Endometrial microvascular endothelial cells (primary cell): ENCODE results near the gene INMT. TPM values are rescaled to one million over a fixed set of nuclear protein-coding genes. Genes with fewer than 3 reads are reported as not detected.

ENCODE experiments used
- in situ Hi-C: cut with HindIII; loops from 2 replicates; pipeline ENCODE4 v1.10.0; 2017; ENCODE audit warnings: low sequenced_read_pairs, low pct_unique_long_range_greater_than_20kb; ENCODE audit errors: inconsistent ontology term
- total RNA-seq: library from RNA; depleted of rRNA; stranded (reverse); fragments of >200 nt; gene quantifications from one replicate; pipeline ENCODE4 v1.2.3, GENCODE V29; 2015; ENCODE audit errors: inconsistent ontology term

The INMT gene
- total RNA-seq, 1 donor from 2014 or later = not detected

DNA sequence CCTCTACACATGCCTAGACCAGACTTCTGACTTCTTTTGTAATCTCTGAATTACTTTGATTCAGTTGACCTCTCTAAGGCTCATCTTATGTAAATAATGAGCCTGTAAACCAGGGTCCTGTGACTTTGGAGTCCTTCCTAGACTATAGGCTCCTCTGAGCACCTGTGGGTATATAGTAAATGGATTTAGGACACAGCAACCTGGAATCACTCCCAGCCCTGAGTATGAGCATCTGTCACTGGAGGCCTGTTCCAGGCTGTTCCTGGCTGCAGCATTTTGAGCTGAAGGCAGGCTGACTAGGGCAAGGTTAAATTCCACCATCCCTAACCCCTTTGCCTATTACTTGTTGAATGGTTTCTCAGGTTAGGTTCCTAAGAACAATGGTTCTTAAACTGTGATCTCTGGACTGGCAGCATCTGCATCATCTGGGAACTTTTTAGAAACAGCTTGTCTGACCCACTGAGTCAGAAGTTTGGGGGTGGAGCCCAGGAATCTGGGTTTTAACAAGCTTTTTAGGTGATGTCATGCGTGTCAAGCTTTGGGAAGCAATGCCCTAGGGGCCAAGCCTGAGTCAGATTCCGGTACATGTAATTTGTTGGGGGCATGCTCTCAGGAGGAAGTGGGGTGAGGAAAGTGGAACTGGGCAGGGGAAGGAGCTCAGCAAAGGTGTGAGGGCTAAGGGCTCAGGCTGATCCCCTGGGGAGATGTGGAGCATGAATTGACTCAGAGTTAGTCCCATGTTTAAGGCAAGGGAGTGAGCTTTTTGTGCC, 47.5 kb downstream of the INMT start:
- in situ Hi-C loops = loop anchor here (25.0 kb wide), 1 partner anchor 313 kb away; no protein-coding TSS in a partner anchor

DNA sequence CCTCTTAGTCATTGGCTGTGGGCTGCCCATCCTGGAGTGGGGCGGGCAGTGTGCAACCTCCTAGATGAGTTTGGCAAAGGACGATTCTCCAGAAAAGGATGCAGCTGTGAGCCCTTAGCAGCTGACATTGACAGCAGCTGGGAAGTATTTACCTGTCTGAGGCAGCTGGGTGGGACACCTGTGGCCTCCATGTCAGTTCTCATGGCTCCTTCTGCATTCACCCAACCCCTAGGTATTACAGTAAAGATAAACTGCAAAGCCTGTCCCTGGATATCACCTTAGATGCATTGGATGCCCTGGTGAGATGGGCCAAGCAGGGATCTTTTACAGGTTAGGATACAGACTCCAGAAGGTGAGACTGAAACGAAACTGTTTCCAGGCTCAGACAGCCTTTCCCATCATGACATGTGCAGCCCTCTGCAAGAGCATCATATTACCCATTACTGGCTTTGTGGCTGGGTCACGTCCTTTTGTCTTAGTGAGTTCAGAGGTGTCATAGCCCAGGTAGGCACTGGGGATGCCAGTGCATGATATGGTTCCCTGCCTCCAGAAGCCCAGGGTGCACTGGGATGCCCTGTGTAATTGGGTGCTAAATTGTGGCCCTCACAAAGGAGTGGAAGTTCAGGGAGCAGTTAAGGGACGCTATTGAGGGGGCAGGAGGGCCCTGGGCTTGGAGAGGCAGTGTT, 48.2 kb downstream of the INMT start:
- in situ Hi-C loops = loop anchor here (25.0 kb wide), 1 partner anchor 312 kb away; no protein-coding TSS in a partner anchor

- in situ Hi-C loops = no loop called here
Measured at GRCh38 chr7:30800785-30801252, 48.9 kb downstream of the INMT start.

DNA sequence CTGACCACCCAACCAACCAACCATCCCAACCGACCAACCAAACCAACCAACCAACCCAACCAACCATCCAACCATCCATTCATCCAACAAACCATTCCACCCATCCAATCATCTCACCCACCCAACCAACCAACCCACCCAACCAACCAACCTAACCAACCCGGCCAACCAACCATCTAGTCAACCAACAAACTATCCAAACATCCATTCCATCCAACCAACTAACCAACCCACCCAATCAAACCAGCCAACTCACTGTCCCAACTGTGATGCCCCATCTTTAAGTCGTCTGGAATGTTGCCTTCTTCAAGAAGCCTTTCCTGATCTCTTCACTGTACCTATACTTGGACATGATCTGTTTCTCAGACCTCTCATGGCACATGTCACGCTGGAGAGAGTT, 50.9 kb downstream of the INMT start:
- in situ Hi-C loops = no loop called here

DNA sequence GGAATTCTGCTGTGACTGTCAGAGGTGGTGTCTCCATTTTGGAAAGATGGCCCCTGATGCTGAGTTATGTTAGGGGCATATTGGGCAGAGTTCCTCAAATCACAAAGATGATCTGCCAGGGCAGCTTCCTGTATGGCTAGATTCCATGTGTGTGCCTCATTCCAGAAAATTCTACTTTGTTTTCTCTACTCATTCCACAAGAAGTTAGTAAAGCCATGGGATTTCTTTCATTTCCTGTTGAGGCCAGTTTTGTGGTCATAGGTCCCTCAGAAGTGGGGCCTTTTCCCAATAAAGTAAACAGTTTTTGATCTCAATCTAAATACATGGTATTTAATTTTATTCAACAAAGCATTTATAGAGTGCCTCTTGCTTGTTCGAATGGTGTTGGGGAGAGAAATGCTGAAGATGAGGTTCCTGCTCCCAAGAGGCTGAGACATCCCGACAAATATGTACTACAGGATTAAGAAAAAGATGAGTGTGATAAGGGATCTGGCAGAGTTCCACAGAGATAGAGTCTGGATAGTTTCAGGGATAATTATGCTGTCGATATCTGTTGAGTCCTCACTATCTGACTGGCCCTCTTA, 52.2 kb downstream of the INMT start:
- in situ Hi-C loops = no loop called here

GRCh38 chr7:30805081-30805691, 53.3 kb downstream of the INMT start:
- in situ Hi-C loops = no loop called here

DNA sequence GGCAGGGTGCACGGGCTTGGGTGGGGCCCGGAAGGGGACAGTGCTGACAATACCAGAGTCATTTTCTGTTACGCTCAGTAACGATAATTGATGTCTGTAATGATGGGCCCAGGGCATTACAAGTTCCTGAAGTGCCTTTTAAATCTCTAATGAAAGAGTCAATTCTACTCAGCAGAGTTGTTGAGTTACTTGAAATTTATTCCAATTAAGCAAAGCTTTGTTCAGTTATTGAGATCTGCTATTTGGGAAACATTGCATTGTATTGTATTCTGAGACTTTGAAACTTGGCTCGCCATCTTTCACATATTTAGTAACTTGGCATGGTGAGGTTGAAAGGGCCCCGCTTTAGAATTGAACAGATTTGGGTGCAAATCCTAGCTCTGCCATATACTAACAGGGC, 54.0 kb downstream of the INMT start:
- in situ Hi-C loops = no loop called here

Other genes with a start within 250 kb of the INMT start
- gene GGCT, start 247.3 kb upstream of the INMT start, total RNA-seq = 48.0 TPM
- gene GARS1, start 157.3 kb upstream of the INMT start, total RNA-seq = 226 TPM
- gene CRHR2, start 69.7 kb upstream of the INMT start, total RNA-seq = not detected
- gene MINDY4, start 19.3 kb downstream of the INMT start, total RNA-seq = 8.1 TPM
- gene AQP1, start 159.7 kb downstream of the INMT start, total RNA-seq = 1.0 TPM
- not detected for gene GHRHR, start 211.8 kb downstream of the INMT start, total RNA-seq